Mammary microvascular endothelial cell (primary cell): ENCODE measurements around the gene RPL27A. TPM values are rescaled to one million over a fixed set of nuclear protein-coding genes. Genes with fewer than 3 reads are reported as not detected.

Experiments used
- total RNA-seq: library from RNA; depleted of rRNA; stranded (reverse); fragments of >200 nt; gene quantifications from 2 replicates; pipeline ENCODE4 v1.2.3, GENCODE V29; 2015

Gene RPL27A
- total RNA-seq: 831 and 988 TPM in 2 replicates

GRCh38 chr11:8682303-8683114, at the start of gene RPL27A, which contains the start of gene TRIM66:
Gene RPL27A, plus strand, starts transcription at chr11:8682792. Its CDS starts 22 bp downstream, at chr11:8682814.
Gene TRIM66, minus strand, starts transcription at chr11:8682665. Its CDS starts 10,391 bp downstream, at chr11:8672274.

Other genes starting within 250 kb of the RPL27A start
- gene STK33, start 88.6 kb upstream of the RPL27A start, total RNA-seq: 0.20 and 1.3 TPM in 2 replicates
- 0.67 and 4.5 TPM in 2 replicates for gene TRIM66, start 127 bp upstream of the RPL27A start, total RNA-seq
- 37.6 and 52.3 TPM in 2 replicates for gene AKIP1, start 228.4 kb downstream of the RPL27A start, total RNA-seq